ENCODE data around the gene TOM1L2. TPM values are rescaled to one million over a fixed set of nuclear protein-coding genes. Genes with fewer than 3 reads are reported as not detected.

Gene TOM1L2
- total RNA-seq, 1 donor from 2014 or later, result 16.3 TPM

- no peak for TF ChIP-seq CTCF (IDR thresholded peaks at IDR 0.05; ENCODE audit: insufficient read depth, low read length, poor library complexity, severe bottlenecking)
- no peak for DNase-seq (ENCODE audit: low read depth)
- Histone ChIP-seq H3K36me3 (ENCODE audit: control insufficient read depth, insufficient read depth, low read length) (peaks cover 3% of the 10 kb centered on the region), H3K27me3 (ENCODE audit: control insufficient read depth, insufficient read depth, low read length) (no peaks in the 10 kb centered on the region), H3K4me3 (ENCODE audit: low read depth, low read length) (no peak overlapping the region)
These were observed 151.6 kb downstream of the TOM1L2 start for GRCh38 chr17:17820463-17821158.

GRCh38 chr17:17820046-17820445 is 152.2 kb downstream of the TOM1L2 start:
- no peaks in the 10 kb centered on the region for H3K27me3 ChIP-seq (ENCODE audit: control insufficient read depth, insufficient read depth, low read length)
- no peak for DNase-seq (ENCODE audit: low read depth)
- H3K36me3 ChIP-seq (ENCODE audit: control insufficient read depth, insufficient read depth, low read length), result peaks cover 3% of the 10 kb centered on the region
- no peak for TF ChIP-seq CTCF (IDR thresholded peaks at IDR 0.05; ENCODE audit: insufficient read depth, low read length, poor library complexity, severe bottlenecking)
- no peak overlapping the region for H3K4me3 ChIP-seq (ENCODE audit: low read depth, low read length)

GRCh38 chr17:17819561-17819995 is 152.6 kb downstream of the TOM1L2 start:
- no peaks in the 10 kb centered on the region for H3K27me3 ChIP-seq (ENCODE audit: control insufficient read depth, insufficient read depth, low read length)
- DNase-seq (ENCODE audit: low read depth), result peak; percentile 81
- no peak for TF ChIP-seq CTCF (IDR thresholded peaks at IDR 0.05; ENCODE audit: insufficient read depth, low read length, poor library complexity, severe bottlenecking)
- H3K36me3 ChIP-seq (ENCODE audit: control insufficient read depth, insufficient read depth, low read length), result peaks cover 3% of the 10 kb centered on the region
- no peak overlapping the region for H3K4me3 ChIP-seq (ENCODE audit: low read depth, low read length)

- no peak for TF ChIP-seq CTCF (IDR thresholded peaks at IDR 0.05; ENCODE audit: insufficient read depth, low read length, poor library complexity, severe bottlenecking)
- H3K36me3 ChIP-seq (ENCODE audit: control insufficient read depth, insufficient read depth, low read length), result peaks cover 3% of the 10 kb centered on the region
- H3K27me3 ChIP-seq (ENCODE audit: control insufficient read depth, insufficient read depth, low read length), result no peaks in the 10 kb centered on the region
- no peak overlapping the region for H3K4me3 ChIP-seq (ENCODE audit: low read depth, low read length)
- no peak for DNase-seq (ENCODE audit: low read depth)
These were observed 153.1 kb downstream of the TOM1L2 start for GRCh38 chr17:17819111-17819510.

GRCh38 chr17:17818088-17818526 is 154.1 kb downstream of the TOM1L2 start:
- Histone ChIP-seq H3K4me3 (ENCODE audit: low read depth, low read length) (no peak overlapping the region), H3K27me3 (ENCODE audit: control insufficient read depth, insufficient read depth, low read length) (no peaks in the 10 kb centered on the region), H3K36me3 (ENCODE audit: control insufficient read depth, insufficient read depth, low read length) (peaks cover 7% of the 10 kb centered on the region)
- DNase-seq (ENCODE audit: low read depth), result no peak
- no peak for TF ChIP-seq CTCF (IDR thresholded peaks at IDR 0.05; ENCODE audit: insufficient read depth, low read length, poor library complexity, severe bottlenecking)

- no peak for DNase-seq (ENCODE audit: low read depth)
- peaks cover 9% of the 10 kb centered on the region for H3K36me3 ChIP-seq (ENCODE audit: control insufficient read depth, insufficient read depth, low read length)
- no peak for TF ChIP-seq CTCF (IDR thresholded peaks at IDR 0.05; ENCODE audit: insufficient read depth, low read length, poor library complexity, severe bottlenecking)
- H3K4me3 ChIP-seq (ENCODE audit: low read depth, low read length), result no peak overlapping the region
- H3K27me3 ChIP-seq (ENCODE audit: control insufficient read depth, insufficient read depth, low read length), result no peaks in the 10 kb centered on the region
These were observed 154.7 kb downstream of the TOM1L2 start for GRCh38 chr17:17817552-17817947.

Measured in kidney epithelial cell (primary cell).